GM19372 (cell line): ENCODE results near the gene C16orf46.

Experiments used
- ATAC-seq: cut with Tn5 transposase; IDR thresholded peaks from one replicate; pipeline ENCODE4 v1.9.1; 2021; ENCODE audit warnings: mild to moderate bottlenecking, low read depth, moderate library complexity; ENCODE audit not compliant: unreplicated experiment

Gene C16orf46

GRCh38 chr16:81026429-81026828, 50.6 kb downstream of the C16orf46 start:
- no peak for ATAC-seq

GRCh38 chr16:81018496-81018895, 58.5 kb downstream of the C16orf46 start:
- ATAC-seq: no peak

- ATAC-seq: no peak
Measured at GRCh38 chr16:81014672-81015071, 62.4 kb downstream of the C16orf46 start.

- ATAC-seq: no peak
Measured at GRCh38 chr16:81012974-81013373, 64.1 kb downstream of the C16orf46 start.
